RWPE2 (cell line): ENCODE results near the gene TBXT.

Experiments
- ATAC-seq: fragments of 200-7000 bp; cut with Tn5 transposase; 3 replicates; pipeline ENCODE4 v1.9.1; 2021; ENCODE audit warnings: low read depth
- DNase-seq: peaks from one replicate; pipeline ENCODE4 v3.0.0-alpha.2; 2020; ENCODE audit warnings: low spot score
- H3K27ac ChIP-seq: fragments of 450-650 bp; 2 replicates; pipeline ENCODE4 v1.5.1; 2017; ENCODE audit warnings: mild to moderate bottlenecking; ENCODE audit not compliant: poor library complexity, severe bottlenecking
- H3K27me3 ChIP-seq: fragments of 250-450 bp; sonication (Bioruptor Pico); 2 replicates; pipeline ENCODE4 v1.5.1; 2021; ENCODE audit warnings: mild to moderate bottlenecking, moderate library complexity; ENCODE audit not compliant: insufficient read depth, poor library complexity, severe bottlenecking
- H3K36me3 ChIP-seq: fragments of 250-450 bp; sonication (Bioruptor Pico); 2 replicates; pipeline ENCODE4 v1.5.1; 2020; ENCODE audit warnings: low read depth, mild to moderate bottlenecking, moderate library complexity
- H3K4me1 ChIP-seq: fragments of 250-450 bp; sonication (Bioruptor Pico); 2 replicates; pipeline ENCODE4 v1.5.1; 2021; ENCODE audit warnings: mild to moderate bottlenecking, moderate library complexity; ENCODE audit not compliant: insufficient read depth, poor library complexity, severe bottlenecking
- H3K4me3 ChIP-seq: fragments of 250-450 bp; sonication (Bioruptor Pico); 2 replicates; pipeline ENCODE4 v1.5.1; 2021; ENCODE audit warnings: mild to moderate bottlenecking, moderate library complexity; ENCODE audit not compliant: severe bottlenecking
- H3K9me3 ChIP-seq: fragments of 250-450 bp; sonication (Bioruptor Pico); 2 replicates; pipeline ENCODE4 v1.5.1; 2021; ENCODE audit warnings: mild to moderate bottlenecking, moderate library complexity; ENCODE audit not compliant: severe bottlenecking
- TF ChIP-seq, protein P1 (sequence below): fragments of 450-650 bp; IDR thresholded peaks from one replicate; pipeline ENCODE4 v1.5.1; 2017; ENCODE audit warnings: mild to moderate bottlenecking, moderate library complexity; ENCODE audit not compliant: poor library complexity, severe bottlenecking

Gene TBXT

DNA sequence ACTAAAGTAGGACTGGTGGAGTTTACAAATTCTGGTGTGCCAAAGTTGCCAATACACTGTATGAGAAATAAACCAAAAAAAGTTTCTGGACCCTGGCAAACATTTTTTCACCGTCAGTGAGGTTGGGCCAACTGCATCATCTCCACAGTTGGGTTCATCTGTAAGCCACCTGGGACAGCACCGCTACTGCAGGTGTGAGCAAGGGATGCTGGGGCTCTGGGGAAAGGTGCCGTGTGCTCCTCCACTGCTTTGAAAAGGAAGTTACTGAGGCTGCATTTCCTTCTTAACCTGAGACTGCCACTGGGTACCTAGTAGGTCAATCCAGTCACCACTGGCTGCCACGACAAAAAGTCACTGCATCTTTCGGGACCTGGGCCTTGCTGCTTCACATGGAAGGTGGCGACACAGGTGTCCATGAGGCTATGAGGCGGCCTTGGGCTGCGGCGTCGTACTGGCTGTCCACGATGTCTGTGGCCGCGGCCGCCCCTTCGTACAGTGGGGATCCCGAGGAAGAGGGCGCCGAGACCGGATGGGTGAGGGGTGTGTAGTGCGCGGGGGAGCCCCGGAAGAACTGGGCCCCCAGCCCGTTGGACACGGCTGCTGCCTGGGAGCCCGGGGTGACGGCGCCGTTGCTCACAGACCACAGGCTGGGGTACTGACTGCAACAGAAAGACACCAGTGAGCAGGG, 9.6 kb downstream of the TBXT start:
- Histone ChIP-seq H3K27me3 (no peaks in the 10 kb centered on the region), H3K27ac (no peak overlapping the region), H3K4me1 (no peaks in the 10 kb centered on the region), H3K36me3 (no peaks in the 10 kb centered on the region), H3K4me3 (no peak overlapping the region), H3K9me3 (no peaks in the 10 kb centered on the region)
- ATAC-seq (no peak), DNase-seq (no peak)
- TF ChIP-seq, protein P1, sequence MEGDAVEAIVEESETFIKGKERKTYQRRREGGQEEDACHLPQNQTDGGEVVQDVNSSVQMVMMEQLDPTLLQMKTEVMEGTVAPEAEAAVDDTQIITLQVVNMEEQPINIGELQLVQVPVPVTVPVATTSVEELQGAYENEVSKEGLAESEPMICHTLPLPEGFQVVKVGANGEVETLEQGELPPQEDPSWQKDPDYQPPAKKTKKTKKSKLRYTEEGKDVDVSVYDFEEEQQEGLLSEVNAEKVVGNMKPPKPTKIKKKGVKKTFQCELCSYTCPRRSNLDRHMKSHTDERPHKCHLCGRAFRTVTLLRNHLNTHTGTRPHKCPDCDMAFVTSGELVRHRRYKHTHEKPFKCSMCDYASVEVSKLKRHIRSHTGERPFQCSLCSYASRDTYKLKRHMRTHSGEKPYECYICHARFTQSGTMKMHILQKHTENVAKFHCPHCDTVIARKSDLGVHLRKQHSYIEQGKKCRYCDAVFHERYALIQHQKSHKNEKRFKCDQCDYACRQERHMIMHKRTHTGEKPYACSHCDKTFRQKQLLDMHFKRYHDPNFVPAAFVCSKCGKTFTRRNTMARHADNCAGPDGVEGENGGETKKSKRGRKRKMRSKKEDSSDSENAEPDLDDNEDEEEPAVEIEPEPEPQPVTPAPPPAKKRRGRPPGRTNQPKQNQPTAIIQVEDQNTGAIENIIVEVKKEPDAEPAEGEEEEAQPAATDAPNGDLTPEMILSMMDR = no peak

- TF ChIP-seq, protein P1 = peak; percentile 44
- H3K4me1 ChIP-seq = no peaks in the 10 kb centered on the region
- no peaks in the 10 kb centered on the region for H3K27me3 ChIP-seq
- no peak overlapping the region for H3K4me3 ChIP-seq
- H3K9me3 ChIP-seq = no peaks in the 10 kb centered on the region
- H3K27ac ChIP-seq = no peak overlapping the region
- DNase-seq (no peak), ATAC-seq (peak; percentile 45; the same call in 1 of the 3 replicates)
- H3K36me3 ChIP-seq = no peaks in the 10 kb centered on the region
These were observed 10.7 kb downstream of the TBXT start for GRCh38 chr6:166156942-166157341.

DNA sequence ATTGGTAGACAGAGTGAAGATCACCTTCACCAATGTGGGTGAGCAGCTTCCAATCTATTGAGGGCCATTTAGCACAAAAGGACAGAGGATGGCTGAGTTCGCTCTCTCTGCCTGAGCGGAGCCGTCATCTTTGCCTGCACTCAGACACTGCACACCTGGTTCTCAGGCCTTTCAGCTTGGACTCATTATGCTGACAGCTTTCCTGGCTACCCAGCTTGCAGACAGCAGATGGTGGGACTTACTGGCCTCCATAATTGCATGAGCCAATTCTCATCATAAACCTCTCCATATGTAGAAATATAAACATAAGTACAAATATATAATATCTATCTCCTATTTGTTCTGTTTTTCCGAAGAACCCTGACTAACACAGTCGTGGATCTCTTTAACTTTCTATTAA, 13.7 kb downstream of the TBXT start:
- Histone ChIP-seq H3K27ac (no peak overlapping the region), H3K27me3 (no peaks in the 10 kb centered on the region), H3K9me3 (peaks cover 8% of the 10 kb centered on the region), H3K4me1 (no peaks in the 10 kb centered on the region), H3K4me3 (no peak overlapping the region), H3K36me3 (no peaks in the 10 kb centered on the region)
- TF ChIP-seq, protein P1 = no peak
- no peak for DNase-seq
- ATAC-seq = no peak

GRCh38 chr6:166152660-166153059, 15.0 kb downstream of the TBXT start:
- Histone ChIP-seq H3K27me3 (no peaks in the 10 kb centered on the region), H3K9me3 (peaks cover 8% of the 10 kb centered on the region), H3K27ac (no peak overlapping the region), H3K4me1 (no peaks in the 10 kb centered on the region), H3K4me3 (no peak overlapping the region), H3K36me3 (no peaks in the 10 kb centered on the region)
- TF ChIP-seq, protein P1 = no peak
- no peak for DNase-seq
- ATAC-seq = no peak

- no peaks in the 10 kb centered on the region for H3K4me1 ChIP-seq
- no peak for DNase-seq
- no peak overlapping the region for H3K27ac ChIP-seq
- peaks cover 8% of the 10 kb centered on the region for H3K9me3 ChIP-seq
- TF ChIP-seq, protein P1 = no peak
- H3K36me3 ChIP-seq = no peaks in the 10 kb centered on the region
- no peaks in the 10 kb centered on the region for H3K27me3 ChIP-seq
- no peak overlapping the region for H3K4me3 ChIP-seq
- ATAC-seq = no peak
These were observed 15.9 kb downstream of the TBXT start for GRCh38 chr6:166151798-166152197.
